Esophagus squamous epithelium (tissue), 5 donors: ENCODE data around the gene MTA1. TPM values are rescaled to one million over a fixed set of nuclear protein-coding genes. Genes with fewer than 3 reads are reported as not detected.

Experiments used
- DNase-seq: peaks from one replicate; lab custom pipeline; 2025; lab: John Stamatoyannopoulos, UW
- H3K27ac ChIP-seq, 4 donors: fragments of 200-600 bp; sonication (generic); one replicate each; pipeline ENCODE4 v1.5.1; 2016 to 2019; ENCODE audit warnings: mild to moderate bottlenecking in 1 of 4
- H3K27me3 ChIP-seq, 4 donors: fragments of 200-600 bp; sonication (generic); 1 replicate in 3 of 4; 2 replicates in 1 of 4; pipeline versions ENCODE4 v1.5.1 to v1.6.0; 2017 to 2021; ENCODE audit warnings: antibody characterized with exemption in 1 of 4
- H3K36me3 ChIP-seq, 3 donors: fragments of 200-600 bp; sonication (generic); one replicate each; pipeline ENCODE4 v1.5.1; 2016 to 2019
- H3K4me1 ChIP-seq, 3 donors: fragments of 200-600 bp; sonication (generic); one replicate each; pipeline ENCODE4 v1.5.1; 2017 to 2019
- H3K4me3 ChIP-seq, 4 donors: fragments of 200-600 bp; sonication (generic); 1 replicate in 3 of 4; 2 replicates in 1 of 4; pipeline ENCODE4 v1.5.1; 2016 to 2019; ENCODE audit warnings: mild to moderate bottlenecking in 2 of 4, moderate library complexity in 1 of 4
- H3K9me3 ChIP-seq, 3 donors: fragments of 200-600 bp; sonication (generic); one replicate each; pipeline ENCODE4 v1.5.1; 2016 to 2019
- CTCF ChIP-seq, 6 experiments: fragments of 450-650 bp in 4 of 6; fragments of 200-600 bp in 2 of 6; sonication (generic) in 2 of 6; IDR thresholded peaks; one replicate each; pipeline ENCODE4 v1.5.1; 2016 to 2019; ENCODE audit warnings: antibody characterized with exemption in 6 of 6, mild to moderate bottlenecking in 4 of 6, moderate library complexity in 4 of 6
- POLR2A ChIP-seq, 4 donors: fragments of 450-650 bp; IDR thresholded peaks; one replicate each; pipeline ENCODE4 v1.6.1; 2017; ENCODE audit warnings: antibody characterized with exemption in 4 of 4, mild to moderate bottlenecking in 4 of 4, moderate library complexity in 3 of 4
- WGBS, 2 donors: methylation state at CpG; one replicate each; pipeline ENCODE4 v1.1.5; 2018; 5-methylcytosine and 5-hydroxymethylcytosine counted together
- intact Hi-C: fragments of 100-400 bp; cut with DNase I; formaldehyde crosslinking; loops from one replicate; pipeline ENCODE4 v1.15.0; 2022
- total RNA-seq, 4 donors: library from RNA; depleted of rRNA; stranded (reverse); fragments of >200 nt; gene quantifications; one replicate each; pipeline ENCODE4 v1.1.0, GENCODE V29; 2016
- donor health status: DM: yes; HTN: yes; CAD: no.

The MTA1 gene
- total RNA-seq, 4 donors from 2014 or later = 19.9 to 64.7 (median 39.6) TPM

GRCh38 chr14:105461903-105462302 is 42.3 kb downstream of the MTA1 start:
- H3K4me1 ChIP-seq = peaks cover under 1 to 21% (median 15%) of the 10 kb centered on the region in 3 donors
- H3K9me3 ChIP-seq = no peaks in the 10 kb centered on the region
- peaks cover 36 to 88% (median 42%) of the 10 kb centered on the region in 3 donors for H3K36me3 ChIP-seq
- intact Hi-C loops = no loop called here
- TF ChIP-seq CTCF (IDR thresholded peaks at IDR 0.05) = no peak
- no peak for TF ChIP-seq POLR2A (IDR thresholded peaks at IDR 0.05)
- no peak overlapping the region for H3K4me3 ChIP-seq
- H3K27ac ChIP-seq = no peak overlapping the region
- no peak for DNase-seq
- WGBS, 2 donors = 84 to 89% methylated on average over 3 to 5 of the region's 18 CpGs
- H3K27me3 ChIP-seq = no peaks in the 10 kb centered on the region

GRCh38 chr14:105464501-105464900 is 44.9 kb downstream of the MTA1 start:
- H3K27me3 ChIP-seq = no peaks in the 10 kb centered on the region
- TF ChIP-seq POLR2A (IDR thresholded peaks at IDR 0.05) (no peak), CTCF (IDR thresholded peaks at IDR 0.05) (no peak)
- intact Hi-C loops = no loop called here
- 91% methylated on average over 15 of the region's 33 CpGs; no CpG with 5 or more reads in 1 of the 2 donors for WGBS, 2 donors
- DNase-seq = no peak
- H3K36me3 ChIP-seq = peaks cover 36 to 87% (median 42%) of the 10 kb centered on the region in 3 donors
- H3K27ac ChIP-seq = no peak overlapping the region
- H3K4me3 ChIP-seq = no peak overlapping the region
- peaks cover 25 to 47% (median 41%) of the 10 kb centered on the region in 3 donors for H3K4me1 ChIP-seq
- no peaks in the 10 kb centered on the region for H3K9me3 ChIP-seq

- peak overlapping the region in 1 of 4 donors; percentile 9 for H3K27ac ChIP-seq
- intact Hi-C loops = no loop called here
- no peak for DNase-seq
- 51 to 91% methylated on average over 3 to 5 of the region's 20 CpGs for WGBS, 2 donors
- H3K4me1 ChIP-seq = peaks cover 25 to 57% (median 49%) of the 10 kb centered on the region in 3 donors
- no peaks in the 10 kb centered on the region for H3K27me3 ChIP-seq
- no peaks in the 10 kb centered on the region for H3K9me3 ChIP-seq
- no peak overlapping the region for H3K4me3 ChIP-seq
- H3K36me3 ChIP-seq = peaks cover 33 to 91% (median 40%) of the 10 kb centered on the region in 3 donors
- TF ChIP-seq POLR2A (IDR thresholded peaks at IDR 0.05) (no peak), CTCF (IDR thresholded peaks at IDR 0.05) (no peak)
Observed at GRCh38 chr14:105465209-105466031, 45.8 kb downstream of the MTA1 start.

DNA sequence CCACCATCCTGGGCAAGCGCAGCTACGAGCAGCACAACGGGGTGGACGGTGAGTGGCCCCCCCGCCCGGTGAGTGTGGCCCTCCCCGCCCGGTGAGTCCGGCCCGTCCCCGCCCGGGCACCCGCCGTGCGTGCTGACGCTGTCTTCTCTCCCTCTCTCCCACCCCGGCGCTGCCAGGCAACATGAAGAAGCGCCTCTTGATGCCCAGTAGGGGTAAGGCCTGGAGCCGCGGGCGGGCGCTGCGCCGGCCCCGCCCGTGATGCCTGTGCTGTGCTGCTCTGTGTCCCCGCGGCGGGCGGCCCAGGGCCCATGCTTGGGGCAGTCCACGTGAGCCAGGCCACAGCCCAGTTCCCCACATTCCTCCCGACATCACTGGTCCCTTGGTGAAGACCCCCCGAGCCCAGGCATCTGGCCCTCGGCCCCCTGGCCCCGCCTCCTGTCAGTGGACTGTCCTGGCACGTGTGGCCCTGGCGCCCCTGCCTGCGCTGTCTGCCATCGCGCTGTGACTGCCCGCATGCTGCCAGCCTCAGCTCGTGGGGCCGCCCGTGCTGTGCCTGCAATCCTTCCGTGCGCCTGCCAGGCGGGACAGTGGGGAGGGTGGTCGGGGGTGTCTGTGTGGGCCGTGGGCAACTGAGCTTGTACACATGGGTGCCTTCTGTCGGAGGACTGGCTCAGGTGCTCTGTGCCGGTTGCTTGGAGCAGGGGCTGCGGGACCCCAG is 47.1 kb downstream of the MTA1 start:
- intact Hi-C loops = no loop called here
- no peak for DNase-seq
- Histone ChIP-seq H3K36me3 (peaks cover 25 to 88% (median 30%) of the 10 kb centered on the region in 3 donors), H3K4me3 (no peak overlapping the region), H3K27me3 (no peaks in the 10 kb centered on the region), H3K9me3 (no peaks in the 10 kb centered on the region), H3K27ac (peak overlapping the region; percentile 49 to 72 (median 63)), H3K4me1 (peaks cover 25 to 69% (median 50%) of the 10 kb centered on the region in 3 donors)
- WGBS, 2 donors = 80 to 92% methylated on average over 2 to 7 of the region's 53 CpGs
- TF ChIP-seq POLR2A (IDR thresholded peaks at IDR 0.05) (no peak), CTCF (IDR thresholded peaks at IDR 0.05) (no peak)
